Measurements from ENCODE around the gene DCTPP1.

Gene DCTPP1

DNA sequence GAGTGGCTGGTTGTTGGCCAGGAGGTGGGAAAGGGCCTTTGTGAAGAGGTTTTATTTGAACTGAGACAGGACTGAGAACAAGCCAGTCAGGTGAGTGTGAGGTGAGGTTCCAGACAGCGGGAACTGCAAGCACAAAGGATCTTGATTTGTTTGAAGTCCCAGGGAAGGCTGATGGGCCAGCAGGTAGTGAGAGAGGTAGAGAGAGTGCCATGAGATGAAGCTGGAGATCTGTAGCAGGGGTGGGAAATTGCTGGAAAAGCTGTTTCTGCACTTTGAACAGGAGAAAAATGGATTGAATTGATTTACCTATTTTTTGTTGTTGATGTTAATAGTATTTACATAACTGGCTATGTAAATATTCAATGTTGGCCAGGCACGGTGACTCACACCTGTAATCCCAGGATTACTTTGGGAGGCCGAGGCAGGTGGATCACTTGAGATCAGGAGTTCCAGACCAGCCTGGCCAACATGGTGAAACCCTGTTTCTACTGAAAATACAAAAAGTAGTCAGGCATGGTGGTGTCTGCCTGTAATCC lies 7.7 kb upstream of the DCTPP1 start:
- no peak for TF ChIP-seq GATA3 (IDR thresholded peaks at IDR 0.05; ENCODE audit: low read depth, low read length)
- TF ChIP-seq GATA2 (IDR thresholded peaks at IDR 0.05; ENCODE audit: low read depth, low read length) = no peak

DNA sequence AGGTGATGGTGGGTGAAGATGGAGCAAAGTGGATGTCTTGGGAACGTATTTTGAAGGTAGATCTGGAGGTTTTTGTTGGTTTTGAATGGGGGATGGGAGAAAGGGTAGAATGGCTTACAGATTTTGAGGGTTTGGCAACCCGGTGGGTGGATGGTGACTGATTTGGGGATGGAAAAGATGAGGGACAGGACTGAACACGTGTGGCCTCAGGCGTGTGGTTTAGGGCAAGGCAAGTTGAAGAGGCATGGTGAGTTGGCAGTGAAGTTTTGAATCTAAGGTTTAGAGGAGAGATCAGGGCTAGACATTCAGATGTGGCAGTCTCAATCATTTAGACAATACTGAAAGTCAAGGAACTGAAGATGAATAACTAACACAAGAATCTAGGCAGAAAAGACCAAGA lies 5.0 kb upstream of the DCTPP1 start:
- TF ChIP-seq GATA2 (IDR thresholded peaks at IDR 0.05; ENCODE audit: low read depth, low read length) (no peak), GATA3 (IDR thresholded peaks at IDR 0.05; ENCODE audit: low read depth, low read length) (no peak)

DNA sequence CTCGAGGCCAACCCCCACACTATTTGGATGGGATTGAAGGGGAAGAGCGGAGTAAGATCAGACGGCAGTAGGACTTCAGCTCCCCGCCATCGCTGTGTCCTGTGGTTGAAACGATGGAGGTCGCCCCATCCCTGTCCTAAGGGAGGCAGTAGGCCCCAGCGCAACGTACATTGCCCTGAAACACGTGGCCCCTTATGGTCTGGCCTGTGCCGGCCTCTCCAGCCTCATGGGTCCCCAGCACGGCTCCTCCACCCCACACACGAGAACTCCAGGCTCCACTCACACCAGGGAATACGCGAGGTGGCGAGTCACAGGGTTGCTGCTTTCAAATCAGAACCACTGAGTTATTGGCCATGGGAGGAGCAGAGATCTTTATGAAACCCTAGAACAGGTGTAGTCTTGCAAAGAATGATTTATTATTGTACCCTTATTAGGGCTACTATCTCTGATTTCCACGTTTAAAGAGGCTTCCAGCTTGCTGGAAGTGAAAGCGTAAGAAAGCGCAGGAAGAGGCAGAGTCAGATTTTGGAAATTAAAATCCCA lies 669 bp upstream of the DCTPP1 start:
- TF ChIP-seq GATA3 (IDR thresholded peaks at IDR 0.05; ENCODE audit: low read depth, low read length) (no peak), GATA2 (IDR thresholded peaks at IDR 0.05; ENCODE audit: low read depth, low read length) (no peak)

DNA sequence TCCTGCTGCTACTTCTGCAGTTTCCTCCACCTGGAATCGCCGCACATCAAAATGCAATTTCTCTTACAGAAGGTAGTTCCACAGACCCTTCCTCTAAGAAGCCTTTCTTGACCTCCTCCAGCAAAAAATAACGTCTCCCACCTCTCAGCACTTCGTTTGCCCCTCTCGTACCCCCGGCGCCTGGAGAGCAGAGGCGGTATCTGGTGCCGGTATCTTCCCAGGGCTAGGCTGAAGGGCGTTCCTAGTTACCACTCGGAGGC lies 482 bp downstream of the DCTPP1 start:
- TF ChIP-seq GATA2 (IDR thresholded peaks at IDR 0.05; ENCODE audit: low read depth, low read length) (no peak), GATA3 (IDR thresholded peaks at IDR 0.05; ENCODE audit: low read depth, low read length) (no peak)

DNA sequence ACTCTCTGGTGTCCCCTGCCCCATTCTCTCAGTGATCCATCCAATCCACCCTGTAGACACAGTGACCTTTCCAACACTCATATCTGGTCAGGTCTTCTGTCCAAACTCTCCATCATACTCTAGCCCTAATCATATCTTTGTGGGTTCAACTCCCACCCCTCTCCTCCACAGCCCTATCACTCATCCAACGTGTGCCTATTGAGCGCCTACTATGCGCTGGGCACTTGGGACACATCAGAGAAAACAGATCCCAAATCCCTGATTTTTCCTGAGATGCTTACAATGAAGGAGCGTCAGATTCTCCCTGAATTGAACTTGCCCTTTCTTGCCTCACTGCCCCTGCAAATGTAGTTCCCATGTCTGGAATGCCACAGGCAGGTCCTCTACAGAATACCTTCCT lies 1.8 kb downstream of the DCTPP1 start:
- TF ChIP-seq GATA3 (IDR thresholded peaks at IDR 0.05; ENCODE audit: low read depth, low read length) = no peak
- no peak for TF ChIP-seq GATA2 (IDR thresholded peaks at IDR 0.05; ENCODE audit: low read depth, low read length)

DNA sequence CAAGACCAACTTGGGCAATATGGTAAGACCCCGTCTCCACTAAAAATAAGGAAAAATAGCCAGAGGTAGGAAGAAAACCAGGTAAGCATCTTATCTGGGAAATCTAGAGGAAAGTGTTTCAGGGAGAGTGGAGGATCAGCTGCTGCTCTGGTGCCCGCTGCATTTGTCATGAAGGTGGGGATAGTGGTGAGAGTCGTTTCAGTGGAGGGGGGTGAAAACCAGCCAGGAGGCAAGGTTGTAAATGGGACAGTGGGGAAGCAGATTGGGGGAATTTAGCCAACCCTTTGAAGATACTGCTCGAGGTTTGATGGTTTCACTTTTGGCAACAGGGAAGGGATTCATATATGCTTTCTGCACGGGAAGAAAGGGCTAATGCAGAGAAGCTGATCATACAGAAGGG lies 8.8 kb downstream of the DCTPP1 start:
- TF ChIP-seq GATA2 (IDR thresholded peaks at IDR 0.05; ENCODE audit: low read depth, low read length) (no peak), GATA3 (IDR thresholded peaks at IDR 0.05; ENCODE audit: low read depth, low read length) (no peak)

DNA sequence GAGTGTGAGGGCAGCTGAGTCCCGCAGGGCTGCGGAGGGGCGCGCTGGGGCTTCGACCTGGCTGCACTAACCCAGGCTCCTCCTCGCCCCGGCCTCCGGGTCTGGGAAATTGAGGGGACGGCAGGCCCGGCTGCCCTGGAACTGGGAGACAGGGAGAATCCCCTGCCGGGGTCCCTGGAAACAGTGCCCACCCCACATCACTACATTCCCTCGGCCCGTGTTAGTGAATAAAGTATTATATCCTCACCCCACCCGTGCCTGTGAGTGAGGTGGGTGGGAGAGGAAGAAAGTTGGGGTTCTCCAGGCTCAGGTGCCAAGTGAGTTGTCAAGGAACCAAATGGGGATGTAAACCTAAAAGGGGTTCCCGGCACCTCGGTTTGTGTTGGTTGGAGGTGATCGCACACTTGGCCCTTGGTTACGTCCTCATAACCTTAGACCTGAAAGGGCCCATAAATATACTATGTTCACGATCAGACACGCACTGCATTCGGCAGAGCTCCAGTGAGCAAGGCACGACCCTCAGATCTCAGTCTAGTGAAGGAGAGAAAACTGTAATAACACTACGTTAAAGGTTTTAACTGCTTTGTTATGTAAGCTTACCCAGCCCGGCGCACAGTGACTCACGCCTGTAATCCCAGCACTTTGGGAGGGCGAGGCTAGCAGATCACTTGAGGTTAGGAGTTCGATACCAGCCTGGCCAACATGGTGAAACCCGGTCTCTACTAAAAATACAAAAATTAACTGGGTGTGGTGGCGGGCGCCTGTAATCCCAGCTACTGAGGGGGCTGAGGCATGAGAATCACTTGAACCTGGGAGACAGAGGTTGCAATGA lies 11.3 kb downstream of the DCTPP1 start:
- TF ChIP-seq GATA3 (IDR thresholded peaks at IDR 0.05; ENCODE audit: low read depth, low read length) (no peak), GATA2 (IDR thresholded peaks at IDR 0.05; ENCODE audit: low read depth, low read length) (no peak)

DNA sequence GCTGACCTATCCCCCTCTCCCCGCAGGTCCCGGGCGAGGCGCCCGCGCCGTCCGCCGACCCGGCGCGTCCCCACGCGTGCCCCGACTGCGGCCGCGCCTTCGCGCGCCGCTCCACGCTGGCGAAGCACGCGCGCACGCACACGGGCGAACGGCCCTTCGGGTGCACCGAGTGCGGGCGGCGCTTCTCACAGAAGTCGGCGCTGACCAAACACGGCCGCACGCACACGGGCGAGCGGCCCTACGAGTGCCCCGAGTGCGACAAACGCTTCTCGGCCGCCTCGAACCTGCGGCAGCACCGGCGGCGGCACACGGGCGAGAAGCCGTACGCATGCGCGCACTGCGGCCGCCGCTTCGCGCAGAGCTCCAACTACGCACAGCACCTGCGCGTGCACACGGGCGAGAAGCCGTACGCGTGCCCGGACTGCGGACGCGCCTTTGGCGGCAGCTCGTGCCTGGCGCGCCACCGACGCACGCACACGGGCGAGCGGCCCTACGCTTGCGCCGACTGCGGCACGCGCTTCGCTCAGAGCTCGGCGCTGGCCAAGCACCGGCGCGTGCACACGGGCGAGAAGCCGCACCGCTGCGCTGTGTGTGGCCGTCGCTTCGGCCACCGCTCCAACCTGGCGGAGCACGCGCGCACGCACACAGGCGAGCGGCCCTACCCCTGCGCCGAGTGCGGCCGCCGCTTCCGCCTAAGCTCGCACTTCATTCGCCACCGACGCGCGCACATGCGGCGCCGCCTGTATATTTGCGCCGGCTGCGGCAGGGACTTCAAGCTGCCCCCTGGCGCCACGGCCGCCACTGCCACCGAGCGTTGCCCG lies 12.1 kb downstream of the DCTPP1 start:
- TF ChIP-seq GATA2 (IDR thresholded peaks at IDR 0.05; ENCODE audit: low read depth, low read length) (no peak), GATA3 (IDR thresholded peaks at IDR 0.05; ENCODE audit: low read depth, low read length) (no peak)

DNA sequence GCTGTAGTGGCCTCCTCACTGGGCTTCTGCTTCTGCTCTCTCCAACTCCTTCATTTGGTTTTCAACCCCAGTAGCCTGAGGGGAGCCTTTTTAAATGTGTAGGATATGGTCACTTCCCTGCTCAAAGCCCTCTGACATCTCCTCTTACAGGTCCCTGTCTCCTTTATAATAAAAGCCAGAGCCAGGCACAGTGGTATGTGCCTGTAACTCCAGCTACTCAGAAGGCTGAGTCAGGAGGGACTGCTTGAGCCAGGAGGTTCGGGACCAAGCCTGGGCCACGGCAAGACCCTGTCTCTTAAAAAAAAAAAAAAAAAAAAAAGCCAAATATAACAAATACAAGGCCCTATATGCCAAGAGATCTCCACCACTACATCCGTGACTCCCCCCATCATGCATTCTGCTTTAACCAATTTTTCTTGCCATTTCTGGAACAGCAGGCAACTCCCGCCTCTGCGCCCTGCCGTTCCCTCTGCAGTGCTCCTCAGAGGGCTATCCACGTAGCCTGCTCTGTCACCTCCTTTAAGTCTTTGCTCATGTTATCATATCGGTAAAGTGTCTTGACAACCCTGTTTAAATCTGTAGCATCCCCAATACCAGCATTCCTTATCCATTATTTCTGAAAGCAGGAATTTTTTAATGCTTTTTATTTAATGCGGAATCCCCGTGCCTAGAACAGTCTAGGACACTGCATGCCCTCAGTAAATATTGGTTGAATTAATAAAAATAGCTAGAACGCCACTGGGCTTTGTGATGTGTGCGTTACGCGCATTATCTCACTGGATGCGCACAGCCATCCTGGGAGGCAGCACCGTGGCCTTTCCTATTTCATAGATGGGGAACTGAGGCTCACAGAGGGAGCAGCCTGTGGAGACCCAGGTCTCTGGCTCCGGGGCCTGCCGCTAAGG lies 13.0 kb downstream of the DCTPP1 start:
- no peak for TF ChIP-seq GATA2 (IDR thresholded peaks at IDR 0.05; ENCODE audit: low read depth, low read length)
- no peak for TF ChIP-seq GATA3 (IDR thresholded peaks at IDR 0.05; ENCODE audit: low read depth, low read length)

DNA sequence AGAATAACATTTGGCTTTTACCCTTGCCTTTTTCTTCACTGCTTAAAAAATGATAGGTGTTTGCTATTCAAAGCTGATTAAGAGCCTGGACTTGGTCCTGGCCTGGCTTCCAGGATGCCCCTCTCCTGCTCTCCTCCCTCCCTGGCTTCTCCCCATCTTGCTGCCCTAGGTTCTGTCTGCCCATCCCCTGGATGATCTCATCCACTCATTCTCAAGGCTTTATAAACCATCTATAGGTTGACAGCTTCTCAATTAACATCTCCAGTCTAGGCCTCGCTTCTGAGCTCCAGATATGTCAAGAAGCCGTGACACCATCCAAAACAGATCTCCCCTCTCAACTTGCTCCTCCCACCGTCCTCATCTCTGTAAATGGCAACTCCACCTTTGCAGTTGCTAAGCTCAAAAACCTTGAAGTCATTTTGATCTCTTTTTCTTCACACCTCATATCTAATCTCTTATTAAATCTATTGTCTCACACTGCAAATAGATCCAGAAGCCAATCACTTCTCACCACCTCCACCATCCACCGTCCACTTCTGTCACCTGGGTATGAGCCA lies 13.7 kb downstream of the DCTPP1 start:
- no peak for TF ChIP-seq GATA3 (IDR thresholded peaks at IDR 0.05; ENCODE audit: low read depth, low read length)

DNA sequence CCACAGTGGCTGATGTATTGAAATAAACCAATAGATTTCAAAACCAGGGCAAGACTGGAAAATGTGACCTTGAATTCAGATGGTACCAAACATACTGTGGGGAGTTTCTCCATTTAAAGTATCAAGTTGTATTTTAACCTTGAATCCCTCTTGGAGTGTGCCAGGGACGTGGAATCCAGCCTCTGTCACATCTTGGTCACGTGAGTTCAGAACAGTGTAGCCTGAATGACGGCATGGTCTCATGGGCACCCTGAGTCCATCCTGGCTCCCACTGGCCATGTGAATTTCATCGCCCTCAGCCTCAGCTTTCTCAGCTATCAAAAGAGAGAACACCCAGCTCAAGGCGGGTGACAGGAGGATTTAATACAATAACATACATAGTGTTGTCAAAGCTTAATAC lies 15.7 kb downstream of the DCTPP1 start:
- TF ChIP-seq GATA3 (IDR thresholded peaks at IDR 0.05; ENCODE audit: low read depth, low read length) (no peak), GATA2 (IDR thresholded peaks at IDR 0.05; ENCODE audit: low read depth, low read length) (no peak)

DNA sequence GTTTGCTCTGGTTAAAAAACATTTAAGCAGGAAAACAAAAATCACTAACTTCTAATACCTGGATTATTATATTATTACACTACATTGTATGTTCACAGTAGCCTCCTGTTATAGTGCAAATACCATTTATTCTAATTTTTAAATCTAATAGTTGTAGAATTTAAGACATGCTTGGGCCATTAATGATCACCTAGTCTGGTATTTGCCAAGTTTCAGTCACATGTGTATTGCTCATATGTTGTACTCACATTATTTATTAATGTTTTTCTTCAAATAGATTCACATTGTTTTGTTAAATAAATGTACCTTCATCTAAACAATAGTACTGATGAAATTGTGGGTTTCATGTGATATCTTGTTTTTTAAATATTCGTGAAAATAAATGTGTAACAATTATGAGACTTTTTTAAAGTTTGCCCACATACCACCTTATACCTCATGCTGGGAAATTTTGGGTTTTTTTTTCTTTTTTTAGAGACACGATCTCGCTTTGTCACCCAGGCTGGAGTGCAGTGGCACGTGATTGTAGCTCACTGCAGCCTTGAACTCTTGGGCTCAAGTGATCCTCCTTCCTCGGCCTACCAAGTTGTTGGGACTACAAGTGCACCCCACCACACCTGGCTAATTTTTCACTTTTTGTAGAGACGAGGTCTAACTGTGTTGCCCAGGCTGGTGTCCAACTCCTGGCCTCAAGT lies 16.6 kb downstream of the DCTPP1 start:
- TF ChIP-seq GATA2 (IDR thresholded peaks at IDR 0.05; ENCODE audit: low read depth, low read length) = no peak
- no peak for TF ChIP-seq GATA3 (IDR thresholded peaks at IDR 0.05; ENCODE audit: low read depth, low read length)
